K562 (cell line): ENCODE results near the gene AKIRIN1. TPM values are rescaled to one million over a fixed set of nuclear protein-coding genes. Genes with fewer than 3 reads are reported as not detected.

Source experiments
- ARHGAP35 ChIP-seq: fragments of 450-650 bp; IDR thresholded peaks from 2 replicates; pipeline ENCODE4 v1.6.1; 2018; ENCODE audit not compliant: partially characterized antibody
- CHD1 ChIP-seq: fragments of 200-600 bp; sonication (generic); IDR thresholded peaks from one replicate; pipeline ENCODE4 v1.6.1; 2012; ENCODE audit warnings: mild to moderate bottlenecking, moderate library complexity, low read length, inconsistent platforms
- CUX1 ChIP-seq: fragments of 200-800 bp; sonication (Bioruptor generic); IDR thresholded peaks from 2 replicates; pipeline ENCODE4 v1.6.1; 2016; ENCODE audit warnings: missing genetic modification characterization, missing compliant biosample characterization
- HMGN3 ChIP-seq: IDR thresholded peaks from 2 replicates; pipeline ENCODE4 v1.6.1; 2011; ENCODE audit warnings: borderline replicate concordance, low read depth, mild to moderate bottlenecking, mixed read lengths, low read length; ENCODE audit not compliant: insufficient read length; ENCODE audit errors: extremely low read depth
- TCF7 ChIP-seq: sonication (generic); IDR thresholded peaks from 2 replicates; pipeline ENCODE4 v1.6.1; 2016; ENCODE audit warnings: antibody characterized with exemption, borderline replicate concordance
- VEZF1 ChIP-seq: fragments of 200-800 bp; sonication (Bioruptor generic); IDR thresholded peaks from 2 replicates; pipeline ENCODE4 v1.6.1; 2017; ENCODE audit warnings: missing genetic modification characterization, missing compliant biosample characterization
- ZNF217 ChIP-seq: sonication (generic); formaldehyde crosslinking; IDR thresholded peaks from 2 replicates; pipeline ENCODE4 v1.8.0; 2022; ENCODE audit warnings: mild to moderate bottlenecking, missing genetic modification reagents
- ZNF717 ChIP-seq: fragments of 250-450 bp; sonication (Bioruptor Pico); IDR thresholded peaks from 2 replicates; pipeline ENCODE4 v1.5.0; 2021
- polyA plus RNA-seq, 8 experiments: library from polyadenylated mRNA; depleted of rRNA in 4 of 8; stranded (reverse) in 5 of 8; unstranded in 3 of 8; fragments of >200 nt; fragmentation: Nextera tagmentation in 2 of 8; fragmentation: Illumina TruSeq in 1 of 8; extraction: Ambion mirVana in 2 of 8; extraction: Trizol in 1 of 8; gene quantifications; 2 replicates each; pipeline versions ENCODE4 v1.2.1 to v1.2.3, GENCODE V29; 2011 to 2014; ENCODE audit warnings: inconsistent platforms in 1 of 8, missing spikeins in 1 of 8
- total RNA-seq, 7 experiments: library from RNA; depleted of rRNA in 6 of 7; stranded (reverse); fragments of >200 nt in 6 of 7; fragmentation: Illumina TruSeq in 2 of 7; extraction: Trizol in 2 of 7; gene quantifications; 2 replicates each; pipeline versions ENCODE4 v1.2.1 to v1.2.3, GENCODE V29; 2011 to 2021; ENCODE audit warnings: low replicate concordance in 1 of 7
- TF ChIP-seq, protein P1 (sequence below): fragments of 450-650 bp; formaldehyde crosslinking; IDR thresholded peaks from 2 replicates; pipeline ENCODE4 v1.4.0; 2020; ENCODE audit warnings: mild to moderate bottlenecking

Gene AKIRIN1
- total and polyA plus RNA-seq, 9 of the 15 experiments (the other 6 are each of a cell fraction or from before 2014, with no cell fraction given) = 11.5 to 139 (median 83.4) TPM

DNA sequence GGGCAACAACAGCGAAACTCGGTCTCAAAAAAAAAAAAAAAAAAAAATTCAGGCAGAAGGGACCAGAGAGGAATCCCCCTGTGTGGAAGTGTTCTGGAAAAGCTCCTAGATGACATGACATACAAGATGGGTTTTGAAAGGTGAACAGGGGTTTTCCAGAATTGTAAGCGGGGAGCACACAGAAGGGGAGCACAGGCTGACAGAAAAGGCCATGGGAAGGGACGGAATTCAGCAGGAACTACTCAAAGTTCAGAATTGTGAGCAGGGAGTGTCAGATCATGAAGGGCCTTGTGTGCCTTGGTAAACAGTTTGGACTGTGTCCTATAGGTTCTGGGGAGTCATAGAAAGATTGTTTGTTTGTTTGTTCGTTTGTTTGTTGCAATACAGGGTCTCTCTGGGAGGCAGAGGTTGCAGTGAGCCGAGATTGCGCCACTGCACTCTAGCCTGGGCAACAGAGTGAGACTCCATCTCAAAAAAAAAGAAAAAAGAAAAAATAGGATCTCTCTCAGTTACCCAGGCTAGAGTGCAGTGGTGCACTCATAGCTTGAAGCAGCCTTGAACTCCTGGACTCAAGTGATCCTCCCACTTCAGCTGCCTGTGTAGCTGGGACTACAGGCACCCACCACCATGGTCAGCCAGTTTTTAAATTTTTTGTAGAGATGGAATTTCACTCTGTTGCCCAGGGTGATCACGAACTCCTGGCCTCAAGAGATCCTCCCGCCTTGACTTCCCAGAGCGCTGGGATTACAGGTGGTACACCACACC lies 48.2 kb upstream of the AKIRIN1 start (continued):
- TF ChIP-seq, protein P1, sequence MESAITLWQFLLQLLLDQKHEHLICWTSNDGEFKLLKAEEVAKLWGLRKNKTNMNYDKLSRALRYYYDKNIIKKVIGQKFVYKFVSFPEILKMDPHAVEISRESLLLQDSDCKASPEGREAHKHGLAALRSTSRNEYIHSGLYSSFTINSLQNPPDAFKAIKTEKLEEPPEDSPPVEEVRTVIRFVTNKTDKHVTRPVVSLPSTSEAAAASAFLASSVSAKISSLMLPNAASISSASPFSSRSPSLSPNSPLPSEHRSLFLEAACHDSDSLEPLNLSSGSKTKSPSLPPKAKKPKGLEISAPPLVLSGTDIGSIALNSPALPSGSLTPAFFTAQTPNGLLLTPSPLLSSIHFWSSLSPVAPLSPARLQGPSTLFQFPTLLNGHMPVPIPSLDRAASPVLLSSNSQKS = no peak
- TF ChIP-seq VEZF1 (no peak), ARHGAP35 (no peak), ZNF217 (CRISPR knock-in tag) (no peak), CHD1 (no peak), ZNF717 (CRISPR knock-in tag) (no peak), HMGN3 (no peak), TCF7 (no peak), CUX1 (CRISPR knock-in tag) (no peak)
- TF ChIP-seq, all 486 proteins: peak for 0
